Measurements from ENCODE around the gene ZFP62.
A peak's percentile ranks its signal among the peaks of the same experiment; 100 is the strongest.
"Not testable (repeated sequence)": the region's sequence is repeated elsewhere in the genome, so short reads cannot be mapped to it uniquely, and the experiment has no call there.

The ZFP62 gene

DNA sequence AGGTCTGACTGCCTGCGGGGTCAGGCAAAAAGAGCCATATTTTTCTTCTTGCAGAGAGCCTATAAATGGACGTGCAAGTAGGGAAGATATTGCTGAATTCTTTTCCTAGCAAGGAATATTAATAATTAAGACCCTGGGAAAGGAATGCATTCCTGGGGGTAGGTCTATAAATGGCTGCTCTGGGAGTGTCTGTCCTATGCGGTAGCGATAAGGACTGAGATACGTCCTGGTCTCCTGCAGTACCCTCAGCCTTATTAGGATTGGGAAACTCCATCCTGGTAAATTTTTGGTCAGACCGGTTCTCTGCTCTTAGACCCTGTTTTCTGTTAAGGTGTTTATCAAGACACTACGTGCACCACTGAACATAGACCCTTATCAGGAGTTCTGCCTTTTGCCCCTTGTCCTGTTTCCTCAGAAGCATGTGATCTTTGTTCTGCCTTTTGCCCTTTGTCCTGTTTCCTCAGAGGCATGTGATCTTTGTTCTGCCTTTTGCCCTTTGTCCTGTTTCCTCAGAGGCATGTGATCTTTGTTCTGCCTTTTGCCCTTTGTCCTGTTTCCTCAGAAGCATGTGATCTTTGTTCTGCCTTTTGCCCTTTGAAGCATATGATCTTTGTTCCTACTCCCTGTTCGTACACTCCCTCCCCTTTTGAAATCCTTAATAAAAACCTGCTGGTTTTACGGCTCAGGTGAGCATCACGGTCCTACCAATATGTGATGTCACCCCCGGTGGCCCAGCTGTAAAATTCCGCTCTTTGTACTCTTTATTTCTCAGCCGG, 32.1 kb downstream of the ZFP62 start:
- DNase-seq: not testable (repeated sequence)

- DNase-seq: not testable (repeated sequence)
Measured at GRCh38 chr5:180827374-180827773, 33.7 kb downstream of the ZFP62 start.

DNA sequence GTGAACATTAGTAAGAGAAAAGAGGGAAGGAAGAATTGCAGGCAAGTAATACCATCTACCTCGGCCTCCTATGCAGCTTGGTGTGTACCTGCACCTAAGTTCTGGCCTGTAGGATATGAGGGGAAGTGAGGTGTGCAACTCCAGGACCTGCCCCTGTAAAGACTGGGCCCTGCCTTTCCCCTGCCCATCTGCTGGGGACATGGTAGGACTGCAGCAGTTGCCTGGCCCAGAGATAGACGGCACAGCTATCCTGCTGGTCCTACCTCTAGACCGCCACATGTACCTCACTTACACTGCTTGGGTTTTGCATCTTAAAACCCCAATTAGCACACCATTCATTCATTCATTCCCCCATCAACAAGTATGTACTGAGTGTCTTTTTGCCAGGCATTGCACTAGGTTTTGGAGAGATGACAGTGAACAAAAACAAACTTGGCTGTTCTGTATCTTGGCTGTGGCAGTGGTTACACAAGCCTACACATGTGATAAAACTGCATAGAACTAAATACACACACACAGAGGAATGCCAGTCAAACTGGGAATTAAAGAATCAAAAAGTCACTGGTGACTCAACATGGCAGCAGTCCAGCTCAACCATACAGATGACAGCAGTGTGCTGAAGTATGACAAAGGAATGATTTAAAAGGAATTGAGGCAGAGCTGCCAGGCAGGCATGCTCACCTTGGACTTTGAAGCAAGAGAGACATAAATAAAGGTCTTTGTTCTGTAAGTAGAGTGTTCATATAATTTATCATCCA, 35.1 kb downstream of the ZFP62 start:
- DNase-seq: no peak

- no peak for DNase-seq
Measured at GRCh38 chr5:180824630-180825476, 36.2 kb downstream of the ZFP62 start.

DNA sequence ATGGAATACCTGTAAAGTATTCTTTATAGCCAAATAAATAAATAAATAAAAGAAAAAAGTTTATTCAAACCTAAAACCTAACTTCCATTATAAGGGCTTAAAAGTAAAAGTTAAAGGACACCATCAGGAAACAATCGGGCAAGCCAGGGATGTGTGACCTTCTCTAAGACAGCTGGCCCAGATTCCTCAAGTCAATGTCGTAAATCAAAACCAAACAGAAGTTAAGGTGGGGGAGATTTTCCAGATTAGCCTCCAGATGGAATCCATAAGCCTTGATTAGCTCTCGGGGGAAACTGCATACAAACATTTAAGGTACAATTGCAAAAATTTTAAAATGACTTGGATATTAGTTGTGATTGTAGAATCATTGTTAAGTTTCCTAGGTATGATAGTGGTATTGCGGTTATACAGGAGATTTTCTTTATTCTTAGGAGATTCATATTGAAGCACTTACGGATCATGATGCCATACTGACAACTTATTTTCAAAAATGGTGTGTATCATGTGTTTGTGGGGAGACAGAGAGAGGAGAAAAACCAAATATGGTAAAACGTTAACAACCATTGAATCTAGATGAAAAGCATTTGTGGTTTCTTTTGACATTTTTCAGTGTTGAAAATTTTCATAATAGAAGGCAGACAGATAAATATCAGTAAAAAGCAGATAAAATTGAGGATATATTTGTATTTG, 37.0 kb downstream of the ZFP62 start:
- no peak for DNase-seq

DNA sequence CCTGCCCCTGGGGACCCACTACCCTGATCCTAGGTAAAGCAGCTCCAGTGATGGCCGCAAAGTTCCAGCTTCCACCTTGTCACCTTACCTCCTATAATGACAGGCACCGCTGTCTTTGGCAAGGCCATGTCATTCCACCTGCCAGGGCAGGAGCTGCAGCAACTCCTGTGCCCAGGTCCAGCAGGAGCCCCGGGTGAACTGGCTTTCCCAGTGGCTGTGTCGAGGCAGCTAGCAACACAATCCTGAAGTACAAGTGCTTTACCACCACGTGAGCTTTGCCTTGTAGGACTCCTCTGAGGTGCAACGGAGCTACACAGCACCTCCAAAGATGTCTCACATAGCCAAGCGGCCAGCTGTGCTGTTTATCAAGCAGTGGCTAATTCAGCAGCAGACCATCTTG, 37.7 kb downstream of the ZFP62 start:
- no peak for DNase-seq

- DNase-seq: no peak
Measured at GRCh38 chr5:180821538-180821937, 39.5 kb downstream of the ZFP62 start.

DNA sequence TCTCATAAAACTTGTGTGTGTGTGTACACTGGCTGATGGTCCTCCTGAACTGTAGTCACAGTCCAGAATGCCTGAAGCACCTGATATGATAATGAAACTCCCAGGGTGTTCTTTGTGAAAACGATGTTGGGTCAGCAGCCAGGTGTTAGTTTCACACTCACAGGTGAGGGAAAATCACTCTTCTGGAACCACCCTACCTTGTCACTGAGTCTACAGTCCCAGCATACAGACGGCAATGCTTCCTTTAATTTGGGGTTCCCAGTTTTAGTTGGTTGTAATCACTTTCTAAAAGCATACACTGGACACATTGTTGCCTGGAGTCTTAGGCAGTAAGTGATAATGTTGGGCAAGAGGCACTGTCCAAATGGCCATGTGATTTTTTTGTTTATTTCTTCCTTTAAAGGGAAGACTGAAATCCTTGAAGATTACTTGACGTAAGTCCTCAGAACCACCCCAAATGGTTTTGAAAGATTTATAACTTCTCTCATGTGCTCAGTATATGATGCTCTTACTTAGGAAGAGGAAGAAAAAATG, 40.2 kb downstream of the ZFP62 start:
- no peak for DNase-seq

DNA sequence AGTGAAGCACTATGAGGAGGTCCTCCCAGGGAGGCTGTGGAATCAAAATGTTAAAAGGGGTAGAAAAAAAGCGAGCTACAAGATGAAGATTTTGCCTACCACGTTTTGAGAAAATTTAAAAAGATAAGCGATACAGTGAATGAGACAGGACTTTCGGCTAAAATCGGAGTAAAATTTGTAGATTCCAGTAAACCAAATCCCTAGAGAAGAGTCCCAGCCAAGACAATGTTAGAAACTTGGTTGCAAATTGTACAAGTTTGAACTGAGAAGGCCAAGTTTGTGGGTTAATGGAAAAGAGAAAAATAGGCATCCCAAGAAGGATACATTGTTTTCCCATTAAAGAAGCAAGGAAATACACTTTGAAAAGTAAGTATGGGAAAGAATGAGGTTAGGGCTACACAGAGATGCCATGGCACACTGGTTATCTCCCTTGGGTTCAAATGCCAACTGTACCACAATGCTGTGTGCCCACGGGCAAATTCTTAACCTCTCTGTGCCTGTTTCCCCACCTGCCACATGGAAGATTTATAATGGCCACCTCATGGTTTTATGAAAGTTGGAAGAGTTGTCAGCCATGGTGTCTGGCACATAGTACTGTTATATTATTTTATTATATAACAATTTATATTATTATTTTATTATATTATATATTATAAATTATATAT, 42.3 kb downstream of the ZFP62 start:
- no peak for DNase-seq

- no peak for DNase-seq
Measured at GRCh38 chr5:180817893-180818674, 43.0 kb downstream of the ZFP62 start.

DNA sequence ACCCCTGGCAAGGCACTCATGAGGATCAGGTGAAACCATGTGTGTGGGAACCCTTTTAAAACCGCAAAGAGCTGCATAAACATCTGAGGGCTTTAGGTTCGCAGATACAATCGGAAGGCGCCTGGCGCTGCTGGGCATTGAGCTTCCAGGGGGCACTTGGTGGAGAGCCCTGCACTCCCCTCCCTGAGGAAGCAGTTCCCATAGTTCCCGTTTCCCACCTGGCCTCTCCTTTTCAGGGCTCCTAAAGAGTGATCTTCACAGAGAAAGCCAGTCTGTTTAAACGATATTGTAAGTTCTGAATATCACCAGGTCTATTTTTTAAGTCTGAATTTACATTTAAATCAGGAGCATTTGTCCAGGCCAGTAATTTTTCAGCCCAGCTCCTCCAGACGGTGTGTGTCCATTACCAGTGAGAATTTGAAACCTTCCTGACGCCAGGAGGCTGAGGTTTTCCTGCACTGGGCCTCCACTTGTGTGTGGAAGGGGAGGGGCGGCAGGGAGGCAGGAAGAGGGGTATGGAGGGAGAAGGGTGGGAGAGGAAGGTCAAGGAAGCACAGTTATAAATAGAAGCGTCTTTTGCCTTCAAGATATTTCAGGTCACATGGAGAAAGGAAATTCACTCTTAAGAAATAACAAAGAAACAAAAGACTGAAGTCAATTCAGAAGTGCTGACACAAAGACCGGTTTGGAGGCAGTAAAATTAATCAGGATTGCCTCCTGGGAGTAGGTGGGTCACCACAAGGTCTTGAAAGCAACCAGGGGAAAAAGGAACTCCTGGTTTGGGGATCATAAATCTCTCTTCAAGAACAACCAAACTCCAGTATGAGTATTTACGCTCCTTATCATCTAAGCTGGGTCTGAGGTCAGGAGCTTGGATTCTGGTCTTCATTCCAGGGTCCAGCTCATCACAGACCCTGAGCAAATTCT, 44.2 kb downstream of the ZFP62 start:
- DNase-seq: no peak

DNA sequence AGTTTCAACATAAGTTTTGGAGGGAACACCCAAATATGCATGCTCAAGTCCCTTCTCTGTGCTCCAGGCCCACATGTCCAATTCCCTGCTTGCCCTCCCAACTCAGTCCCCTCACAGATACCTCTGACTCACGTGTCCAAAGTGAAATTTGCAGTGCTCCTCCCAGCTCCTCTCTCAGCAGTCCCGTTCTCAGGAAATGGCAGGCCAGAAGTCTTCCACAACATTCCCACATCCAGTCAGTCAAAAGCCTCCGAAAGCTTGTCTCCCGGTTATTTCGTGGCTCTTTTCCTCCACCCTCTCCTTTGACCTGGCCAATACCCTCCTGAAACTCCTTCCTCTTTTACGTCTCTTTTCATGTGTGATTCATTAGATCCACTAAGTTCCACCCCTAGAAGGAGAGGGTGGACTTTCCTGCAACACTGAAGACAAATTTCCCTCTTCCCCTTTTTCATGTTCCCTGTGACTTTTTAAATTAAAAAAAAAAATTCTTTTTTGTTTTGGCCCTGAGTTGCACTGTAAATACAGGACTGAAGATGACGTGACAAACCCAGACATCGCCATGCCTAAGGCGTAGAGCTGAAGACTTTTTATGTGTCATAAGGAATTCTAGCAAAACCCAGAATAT, 45.7 kb downstream of the ZFP62 start:
- DNase-seq: no peak

- no peak for DNase-seq
Measured at GRCh38 chr5:180813420-180813819, 47.7 kb downstream of the ZFP62 start.

DNA sequence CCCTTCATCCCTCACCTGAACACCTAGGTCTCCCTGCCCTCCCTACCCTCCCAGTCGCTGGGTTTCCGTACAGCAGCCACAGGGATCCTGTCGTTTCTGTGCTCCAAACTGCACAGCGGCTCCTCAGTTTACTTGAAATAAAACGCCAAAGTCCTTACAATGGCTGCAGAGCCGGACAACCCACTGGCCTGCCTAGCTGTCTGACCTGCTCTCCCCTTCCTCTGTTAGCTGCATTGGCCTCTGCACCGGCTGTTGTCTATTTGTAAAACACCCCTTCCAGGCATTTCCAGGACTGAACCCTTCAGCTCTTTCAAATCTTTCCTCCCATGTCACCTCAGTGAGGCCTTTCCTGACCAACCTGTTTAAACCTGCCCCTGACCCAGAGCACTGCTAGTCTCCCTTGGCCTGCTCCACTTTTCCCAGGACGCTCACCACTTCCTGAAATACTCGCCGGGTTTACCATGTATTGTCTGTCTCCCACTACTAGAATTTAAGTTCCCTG, 49.4 kb downstream of the ZFP62 start:
- no peak for DNase-seq

DNA sequence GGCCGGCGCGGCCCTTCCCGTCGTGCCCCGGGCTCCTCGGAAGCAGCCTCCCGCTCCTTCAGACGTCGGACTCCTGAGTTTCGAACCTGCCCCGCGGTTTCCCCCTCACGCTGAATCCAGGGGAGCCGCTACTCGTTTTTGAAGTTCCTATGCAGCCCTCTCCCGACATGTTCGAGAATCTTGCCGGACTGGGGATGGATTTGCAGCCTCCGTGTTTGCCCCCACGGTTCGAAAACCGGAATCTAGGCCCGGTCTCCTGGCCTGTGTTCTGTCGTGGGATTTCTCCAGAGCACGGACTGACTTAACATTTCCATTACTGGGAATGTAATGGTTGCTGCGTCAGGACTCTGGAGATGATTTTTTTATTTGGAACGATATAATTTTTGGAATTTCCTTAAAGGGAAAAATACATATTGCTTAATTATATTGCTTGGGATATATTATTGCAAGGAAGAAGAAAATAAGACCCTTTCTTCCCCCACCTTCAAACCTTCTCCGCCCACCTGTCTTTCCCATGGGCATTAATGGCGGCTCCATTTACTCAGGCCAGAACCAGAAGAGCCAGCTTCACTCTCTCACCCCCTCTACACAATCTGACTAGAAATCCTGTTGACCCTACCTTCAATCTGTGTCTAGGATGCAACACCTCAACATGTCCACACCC, 50.0 kb downstream of the ZFP62 start:
- DNase-seq: no peak

- DNase-seq: peak; percentile 79
Measured at GRCh38 chr5:180810210-180810958, 50.7 kb downstream of the ZFP62 start.

- DNase-seq: peak; percentile 72
Measured at GRCh38 chr5:180809403-180810209, 51.5 kb downstream of the ZFP62 start.
